Ishikawa (cell line): ENCODE measurements around the gene MMP11.

Source experiments
- CEBPB ChIP-seq: IDR thresholded peaks from 2 replicates; pipeline ENCODE4 v1.6.1; 2012
- CREB1 ChIP-seq: IDR thresholded peaks from 2 replicates; pipeline ENCODE4 v1.6.1; 2012; ENCODE audit warnings: low read depth
- EGR1 ChIP-seq: IDR thresholded peaks from 2 replicates; pipeline ENCODE4 v1.6.1; 2012
- EP300 ChIP-seq: IDR thresholded peaks from 2 replicates; pipeline ENCODE4 v1.6.1; 2012; ENCODE audit warnings: borderline replicate concordance
- FOXM1 ChIP-seq: IDR thresholded peaks from 2 replicates; pipeline ENCODE4 v1.6.1; 2012; ENCODE audit warnings: low read depth, borderline replicate concordance
- MAX ChIP-seq: IDR thresholded peaks from 2 replicates; pipeline ENCODE4 v1.6.1; 2012
- NFIC ChIP-seq: IDR thresholded peaks from 2 replicates; pipeline ENCODE4 v1.6.1; 2012
- RAD21 ChIP-seq: IDR thresholded peaks from 2 replicates; pipeline ENCODE4 v1.6.1; 2012; ENCODE audit warnings: low read depth
- REST ChIP-seq: IDR thresholded peaks from 2 replicates; pipeline ENCODE4 v1.6.1; 2012; ENCODE audit warnings: low read depth, mild to moderate bottlenecking
- TAF1 ChIP-seq: IDR thresholded peaks from 2 replicates; pipeline ENCODE4 v1.6.1; 2012; ENCODE audit warnings: low read depth, mild to moderate bottlenecking
- TCF12 ChIP-seq: IDR thresholded peaks from 2 replicates; pipeline ENCODE4 v1.6.1; 2012; ENCODE audit warnings: low read depth
- TEAD4 ChIP-seq: IDR thresholded peaks from 2 replicates; pipeline ENCODE4 v1.6.1; 2012
- USF1 ChIP-seq: IDR thresholded peaks from 2 replicates; pipeline ENCODE4 v1.6.1; 2012
- YY1 ChIP-seq: IDR thresholded peaks from 2 replicates; pipeline ENCODE4 v1.6.1; 2012; ENCODE audit warnings: low read depth
- ZBTB7A ChIP-seq: IDR thresholded peaks from 2 replicates; pipeline ENCODE4 v1.6.1; 2012; ENCODE audit warnings: low read depth

The MMP11 gene

GRCh38 chr22:23769321-23769965, 3.2 kb upstream of the MMP11 start:
- TF ChIP-seq YY1, result no peak

GRCh38 chr22:23772315-23772648, 367 bp upstream of the MMP11 start:
- TF ChIP-seq CEBPB (no peak), EGR1 (no peak), TAF1 (no peak), REST (no peak), TEAD4 (no peak), MAX (no peak), NFIC (no peak), TCF12 (no peak), CREB1 (no peak), RAD21 (no peak), ZBTB7A (no peak; the same call in 1 of the 2 replicates), EP300 (no peak), FOXM1 (no peak), YY1 (no peak), USF1 (no peak)

GRCh38 chr22:23773483-23774113, 949 bp downstream of the MMP11 start:
- no peak for TF ChIP-seq USF1
- TF ChIP-seq TCF12, result no peak
- no peak for TF ChIP-seq EP300
- TF ChIP-seq NFIC, result no peak
- TF ChIP-seq YY1, result no peak
- TF ChIP-seq TAF1, result no peak
- no peak for TF ChIP-seq CREB1
- TF ChIP-seq MAX, result no peak
- TF ChIP-seq RAD21, result no peak
- TF ChIP-seq ZBTB7A, result no peak
- TF ChIP-seq EGR1, result no peak
- no peak for TF ChIP-seq FOXM1
- no peak for TF ChIP-seq REST
- TF ChIP-seq CEBPB, result no peak
- TF ChIP-seq TEAD4, result no peak

- no peak for TF ChIP-seq NFIC
Observed at GRCh38 chr22:23774114-23774921, 1.7 kb downstream of the MMP11 start.

- no peak for TF ChIP-seq EP300
- no peak for TF ChIP-seq NFIC
- TF ChIP-seq CREB1, result no peak
- no peak for TF ChIP-seq TEAD4
Observed at GRCh38 chr22:23774922-23775436, 2.3 kb downstream of the MMP11 start.

GRCh38 chr22:23775779-23776375, 3.2 kb downstream of the MMP11 start:
- no peak for TF ChIP-seq TAF1
- no peak for TF ChIP-seq YY1
- TF ChIP-seq RAD21, result no peak
- TF ChIP-seq USF1, result no peak
- TF ChIP-seq TEAD4, result no peak
- TF ChIP-seq EGR1, result no peak
- TF ChIP-seq EP300, result no peak
- no peak for TF ChIP-seq MAX
- TF ChIP-seq NFIC, result no peak
- no peak for TF ChIP-seq REST
- TF ChIP-seq CREB1, result no peak
- no peak for TF ChIP-seq CEBPB
- TF ChIP-seq FOXM1, result no peak
- TF ChIP-seq ZBTB7A, result no peak
